Measurements from ENCODE around the gene EBF4.
"Not testable (repeated sequence)": the region's sequence is repeated elsewhere in the genome, so short reads cannot be mapped to it uniquely, and the experiment has no call there.

EBF4 gene

GRCh38 chr20:2672446-2672845 lies 20.1 kb upstream of the EBF4 start:
- no peak for DNase-seq (ENCODE audit: low read depth in 3 of 3)

GRCh38 chr20:2673453-2673852 lies 19.1 kb upstream of the EBF4 start:
- no peak for DNase-seq (ENCODE audit: low read depth in 3 of 3)

GRCh38 chr20:2680046-2680445 lies 12.5 kb upstream of the EBF4 start:
- DNase-seq (ENCODE audit: low read depth in 3 of 3) = no peak

- DNase-seq (ENCODE audit: low read depth in 3 of 3) = not testable (repeated sequence)
Measured at GRCh38 chr20:2682040-2682439, 10.5 kb upstream of the EBF4 start.

GRCh38 chr20:2684817-2685216 lies 7.8 kb upstream of the EBF4 start:
- not testable (repeated sequence) for DNase-seq (ENCODE audit: low read depth in 3 of 3)

- DNase-seq (ENCODE audit: low read depth in 3 of 3) = no peak
Measured at GRCh38 chr20:2687514-2687913, 5.1 kb upstream of the EBF4 start.

- DNase-seq (ENCODE audit: low read depth in 3 of 3) = peak; percentile 40 to 66 (median 56)
Measured at GRCh38 chr20:2688041-2688591, 4.5 kb upstream of the EBF4 start.

GRCh38 chr20:2690213-2690612 lies 2.4 kb upstream of the EBF4 start:
- no peak for DNase-seq (ENCODE audit: low read depth in 3 of 3)

- no peak for DNase-seq (ENCODE audit: low read depth in 3 of 3)
Measured at GRCh38 chr20:2690718-2691117, 1.9 kb upstream of the EBF4 start.

GRCh38 chr20:2691127-2691526 lies 1.5 kb upstream of the EBF4 start:
- DNase-seq (ENCODE audit: low read depth in 3 of 3) = no peak

GRCh38 chr20:2691663-2692035 lies 931 bp upstream of the EBF4 start:
- no peak for DNase-seq (ENCODE audit: low read depth in 3 of 3)

- DNase-seq (ENCODE audit: low read depth in 3 of 3) = peak in 1 of 3 experiments; percentile 5
Measured at GRCh38 chr20:2692886-2693285, 306 bp downstream of the EBF4 start.

- DNase-seq (ENCODE audit: low read depth in 3 of 3) = peak; percentile 26 to 35 (median 28)
Measured at GRCh38 chr20:2693286-2694007, 867 bp downstream of the EBF4 start.

GRCh38 chr20:2694008-2694471 lies 1.5 kb downstream of the EBF4 start:
- DNase-seq (ENCODE audit: low read depth in 3 of 3) = no peak

- DNase-seq (ENCODE audit: low read depth in 3 of 3) = no peak
Measured at GRCh38 chr20:2694519-2694918, 1.9 kb downstream of the EBF4 start.

GRCh38 chr20:2695206-2695983 lies 2.8 kb downstream of the EBF4 start:
- no peak for DNase-seq (ENCODE audit: low read depth in 3 of 3)

GRCh38 chr20:2695984-2696525 lies 3.5 kb downstream of the EBF4 start:
- DNase-seq (ENCODE audit: low read depth in 3 of 3) = not testable (repeated sequence)

- no peak for DNase-seq (ENCODE audit: low read depth in 3 of 3)
Measured at GRCh38 chr20:2696646-2697045, 4.1 kb downstream of the EBF4 start.

- no peak for DNase-seq (ENCODE audit: low read depth in 3 of 3)
Measured at GRCh38 chr20:2697768-2698167, 5.2 kb downstream of the EBF4 start.

- DNase-seq (ENCODE audit: low read depth in 3 of 3) = no peak
Measured at GRCh38 chr20:2698186-2698817, 5.7 kb downstream of the EBF4 start.

- DNase-seq (ENCODE audit: low read depth in 3 of 3) = no peak
Measured at GRCh38 chr20:2698912-2699311, 6.3 kb downstream of the EBF4 start.

- no peak for DNase-seq (ENCODE audit: low read depth in 3 of 3)
Measured at GRCh38 chr20:2699775-2700413, 7.3 kb downstream of the EBF4 start.
